Fibroblast of upper back skin (primary cell): ENCODE data around the gene PGBD2.
"Not testable (repeated sequence)": the region's sequence is repeated elsewhere in the genome, so short reads cannot be mapped to it uniquely, and the experiment has no call there.

ENCODE experiments used
- DNase-seq: peaks from one replicate; pipeline ENCODE4 v3.0.0-alpha.2; 2013

Gene PGBD2

GRCh38 chr1:248928122-248928521, 22.1 kb downstream of the PGBD2 start:
- not testable (repeated sequence) for DNase-seq

GRCh38 chr1:248930037-248930436, 24.0 kb downstream of the PGBD2 start:
- not testable (repeated sequence) for DNase-seq

GRCh38 chr1:248938173-248938809, 32.3 kb downstream of the PGBD2 start:
- DNase-seq: not testable (repeated sequence)

- DNase-seq: not testable (repeated sequence)
These were observed 38.3 kb downstream of the PGBD2 start for GRCh38 chr1:248944134-248944999.

- DNase-seq: not testable (repeated sequence)
These were observed 39.0 kb downstream of the PGBD2 start for GRCh38 chr1:248945000-248945423.

DNA sequence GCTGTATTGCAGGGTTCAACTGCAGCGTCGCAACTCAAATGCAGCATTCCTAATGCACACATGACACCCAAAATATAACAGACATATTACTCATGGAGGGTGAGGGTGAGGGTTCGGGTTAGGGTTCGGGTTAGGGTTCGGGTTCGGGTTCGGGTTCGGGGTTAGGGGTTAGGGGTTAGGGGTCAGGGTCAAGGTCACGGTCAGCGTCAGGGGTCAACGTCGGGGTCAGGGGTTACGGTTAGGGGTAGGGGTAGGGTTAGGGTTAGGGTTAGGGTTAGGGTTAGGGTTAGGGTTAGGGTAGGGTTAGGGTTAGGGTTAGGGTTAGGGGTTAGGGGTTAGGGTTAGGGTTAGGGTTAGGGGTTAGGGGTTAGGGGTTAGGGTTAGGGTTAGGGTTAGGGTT, 39.4 kb downstream of the PGBD2 start:
- not testable (repeated sequence) for DNase-seq

GRCh38 chr1:248945856-248946416, 39.9 kb downstream of the PGBD2 start:
- not testable (repeated sequence) for DNase-seq
